DND-41 (cell line): ENCODE data around the gene KIR2DL1.
"Not testable (repeated sequence)": the region's sequence is repeated elsewhere in the genome, so short reads cannot be mapped to it uniquely, and the experiment has no call there.

ENCODE experiments used
- CTCF ChIP-seq: IDR thresholded peaks from 2 replicates; pipeline ENCODE4 v1.5.1; 2012; ENCODE audit warnings: borderline replicate concordance, low read length, moderate library complexity, mild to moderate bottlenecking; ENCODE audit not compliant: poor library complexity, severe bottlenecking; ENCODE audit errors: extremely low read depth
- EZH2 ChIP-seq: IDR thresholded peaks from 3 replicates; pipeline ENCODE4 v1.6.1; 2012; ENCODE audit warnings: borderline replicate concordance, low read depth, mild to moderate bottlenecking, moderate library complexity, low read length, inconsistent platforms; ENCODE audit not compliant: severe bottlenecking

GRCh38 chr19:54775830-54776229 is 6.2 kb downstream of the KIR2DL1 start:
- TF ChIP-seq CTCF, EZH2: not testable (repeated sequence)
